ENCODE measurements around the gene MT1X. TPM values are rescaled to one million over a fixed set of nuclear protein-coding genes. Genes with fewer than 3 reads are reported as not detected.
A peak's percentile ranks its signal among the peaks of the same experiment; 100 is the strongest.

MT1X gene
- total and polyA plus RNA-seq, 7 experiments from 2014 or later: 15.0 to 157 (median 26.8) TPM

GRCh38 chr16:56649820-56650219 is 32.5 kb upstream of the MT1X start:
- Histone ChIP-seq H3K4me1 (ENCODE audit: control insufficient read depth in 2 of 2, insufficient read depth in 2 of 2, low read length in 2 of 2) (no peaks in the 10 kb centered on the region), H3K27me3 (ENCODE audit: control insufficient read depth in 2 of 2, insufficient read depth in 2 of 2, low read length in 2 of 2) (peaks cover 0 to 8% of the 10 kb centered on the region in 2 donors), H3K27ac (ENCODE audit: low read depth, low read length) (no peak overlapping the region), H3K36me3 (ENCODE audit: control insufficient read depth in 2 of 3, insufficient read depth in 3 of 3, low read length in 3 of 3) (no peaks in the 10 kb centered on the region), H3K9me3 (ENCODE audit: control insufficient read depth in 2 of 3, low read length in 3 of 3) (no peaks in the 10 kb centered on the region), H3K4me3 (ENCODE audit: low read length) (no peak overlapping the region)
- Mint-ChIP-seq H3K9me3 (no peaks in the 10 kb centered on the region), H3K4me3 (no peak overlapping the region), H3K27ac (no peak overlapping the region), H3K27me3 (peaks cover 9 to 67% (median 17%) of the 10 kb centered on the region in 5 donors), H3K36me3 (no peaks in the 10 kb centered on the region), H3K4me1 (peaks cover 0 to 3% (median 0%) of the 10 kb centered on the region in 7 donors)
- CTCF ChIA-PET: no interaction called here
- no peak for ATAC-seq
- POLR2A ChIA-PET: interaction anchor here (1.1 kb wide), 1 partner anchor 11 kb away, joined by 4 read pairs; no protein-coding TSS in a partner anchor
- no peak for DNase-seq
- intact Hi-C loops (cut with micrococcal nuclease): no loop called here

GRCh38 chr16:56651586-56651985 is 30.7 kb upstream of the MT1X start, which contains the start of gene MT1B:
Gene MT1B, plus strand, starts transcription at chr16:56651886. Its CDS starts 68 bp downstream, at chr16:56651954.
- ChIA-PET POLR2A (no interaction called here), CTCF (no interaction called here)
- Histone ChIP-seq H3K4me1 (ENCODE audit: control insufficient read depth in 2 of 2, insufficient read depth in 2 of 2, low read length in 2 of 2) (no peaks in the 10 kb centered on the region), H3K27me3 (ENCODE audit: control insufficient read depth in 2 of 2, insufficient read depth in 2 of 2, low read length in 2 of 2) (peaks cover 0 to 8% of the 10 kb centered on the region in 2 donors), H3K27ac (ENCODE audit: low read depth, low read length) (no peak within 1 kb of the TSS), H3K36me3 (ENCODE audit: control insufficient read depth in 2 of 3, insufficient read depth in 3 of 3, low read length in 3 of 3) (no peaks in the 10 kb centered on the region), H3K4me3 (ENCODE audit: low read length) (no peak within 1 kb of the TSS), H3K9me3 (ENCODE audit: control insufficient read depth in 2 of 3, low read length in 3 of 3) (no peaks in the 10 kb centered on the region)
- no peak within 1 kb of the TSS for H3K4me3 Mint-ChIP-seq
- no peak for ATAC-seq
- H3K4me1 Mint-ChIP-seq: no peaks in the 10 kb centered on the region
- no peak for DNase-seq
- intact Hi-C loops (cut with micrococcal nuclease): no loop called here
- no peaks in the 10 kb centered on the region for H3K36me3 Mint-ChIP-seq
- no peaks in the 10 kb centered on the region for H3K9me3 Mint-ChIP-seq
- peak within 1 kb of the TSS in 1 of 9 donors; percentile 25 for H3K27ac Mint-ChIP-seq
- peaks cover 9 to 53% (median 16%) of the 10 kb centered on the region in 5 donors for H3K27me3 Mint-ChIP-seq

GRCh38 chr16:56652600-56652999 is 29.7 kb upstream of the MT1X start:
- H3K9me3 ChIP-seq (ENCODE audit: control insufficient read depth in 2 of 3, low read length in 3 of 3): no peaks in the 10 kb centered on the region
- H3K27ac Mint-ChIP-seq: peak overlapping the region in 1 of 9 donors; percentile 25
- H3K4me3 ChIP-seq (ENCODE audit: low read length): no peak overlapping the region
- intact Hi-C loops (cut with micrococcal nuclease): no loop called here
- H3K4me1 Mint-ChIP-seq: peaks cover 0 to 5% (median 4%) of the 10 kb centered on the region in 7 donors
- no peaks in the 10 kb centered on the region for H3K36me3 Mint-ChIP-seq
- no peak overlapping the region for H3K27ac ChIP-seq (ENCODE audit: low read depth, low read length)
- ChIA-PET POLR2A (no interaction called here), CTCF (no interaction called here)
- no peaks in the 10 kb centered on the region for H3K9me3 Mint-ChIP-seq
- ATAC-seq: no peak
- DNase-seq: no peak
- no peaks in the 10 kb centered on the region for H3K36me3 ChIP-seq (ENCODE audit: control insufficient read depth in 2 of 3, insufficient read depth in 3 of 3, low read length in 3 of 3)
- H3K27me3 Mint-ChIP-seq: peaks cover 8 to 43% (median 12%) of the 10 kb centered on the region in 5 donors
- no peaks in the 10 kb centered on the region for H3K4me1 ChIP-seq (ENCODE audit: control insufficient read depth in 2 of 2, insufficient read depth in 2 of 2, low read length in 2 of 2)
- H3K4me3 Mint-ChIP-seq: no peak overlapping the region
- H3K27me3 ChIP-seq (ENCODE audit: control insufficient read depth in 2 of 2, insufficient read depth in 2 of 2, low read length in 2 of 2): peaks cover 0 to 8% of the 10 kb centered on the region in 2 donors

GRCh38 chr16:56653218-56653617 is 29.1 kb upstream of the MT1X start:
- CTCF ChIA-PET: no interaction called here
- peaks cover 2 to 3% of the 10 kb centered on the region in 2 donors for H3K4me1 ChIP-seq (ENCODE audit: control insufficient read depth in 2 of 2, insufficient read depth in 2 of 2, low read length in 2 of 2)
- intact Hi-C loops (cut with micrococcal nuclease): no loop called here
- Mint-ChIP-seq H3K4me3 (no peak overlapping the region), H3K4me1 (peaks cover 4 to 9% (median 8%) of the 10 kb centered on the region in 7 donors), H3K9me3 (no peaks in the 10 kb centered on the region), H3K36me3 (no peaks in the 10 kb centered on the region), H3K27ac (no peak overlapping the region), H3K27me3 (peaks cover 8 to 38% (median 12%) of the 10 kb centered on the region in 5 donors)
- POLR2A ChIA-PET: no interaction called here
- H3K9me3 ChIP-seq (ENCODE audit: control insufficient read depth in 2 of 3, low read length in 3 of 3): no peaks in the 10 kb centered on the region
- DNase-seq: no peak
- no peak overlapping the region for H3K4me3 ChIP-seq (ENCODE audit: low read length)
- H3K27ac ChIP-seq (ENCODE audit: low read depth, low read length): no peak overlapping the region
- peaks cover 0 to 8% of the 10 kb centered on the region in 2 donors for H3K27me3 ChIP-seq (ENCODE audit: control insufficient read depth in 2 of 2, insufficient read depth in 2 of 2, low read length in 2 of 2)
- ATAC-seq: no peak
- no peaks in the 10 kb centered on the region for H3K36me3 ChIP-seq (ENCODE audit: control insufficient read depth in 2 of 3, insufficient read depth in 3 of 3, low read length in 3 of 3)

- no peaks in the 10 kb centered on the region for H3K9me3 Mint-ChIP-seq
- intact Hi-C loops (cut with micrococcal nuclease): loop anchor here (1.0 to 2.0 kb wide), 5 partner anchors 14 to 48 kb away; partner anchors contain the start of gene MT1X (in 2 of the 2)
- Histone ChIP-seq H3K27me3 (ENCODE audit: control insufficient read depth in 2 of 2, insufficient read depth in 2 of 2, low read length in 2 of 2) (no peaks in the 10 kb centered on the region), H3K27ac (ENCODE audit: low read depth, low read length) (peak within 1 kb of the TSS; percentile 64), H3K4me1 (ENCODE audit: control insufficient read depth in 2 of 2, insufficient read depth in 2 of 2, low read length in 2 of 2) (peaks cover 7 to 12% of the 10 kb centered on the region in 2 donors), H3K36me3 (ENCODE audit: control insufficient read depth in 2 of 3, insufficient read depth in 3 of 3, low read length in 3 of 3) (no peaks in the 10 kb centered on the region), H3K4me3 (ENCODE audit: low read length) (peak within 1 kb of the TSS; percentile 91), H3K9me3 (ENCODE audit: control insufficient read depth in 2 of 3, low read length in 3 of 3) (no peaks in the 10 kb centered on the region)
- H3K27me3 Mint-ChIP-seq: peaks cover 0 to 21% (median 0%) of the 10 kb centered on the region in 5 donors
- ChIA-PET CTCF (interaction anchor here (0.9 kb wide), 1 partner anchor 45 kb away, joined by 3 read pairs; no protein-coding TSS in a partner anchor), POLR2A (interaction anchor here (0.8 to 3.5 kb wide), 6 partner anchors 11 to 49 kb away, joined by 3 to 19 read pairs (median 4); partner anchors contain the start of genes MT1H, MT1X and MT2A)
- peak within 1 kb of the TSS; percentile 67 to 97 (median 94) for H3K27ac Mint-ChIP-seq
- peaks cover 0 to 6% (median 0%) of the 10 kb centered on the region in 5 donors for H3K36me3 Mint-ChIP-seq
- H3K4me3 Mint-ChIP-seq: peak within 1 kb of the TSS; percentile 79 to 99 (median 94)
- DNase-seq (peak in 8 of 9 donors; percentile 35 to 66 (median 56)), ATAC-seq (peak; percentile 80)
- H3K4me1 Mint-ChIP-seq: peaks cover 14 to 46% (median 27%) of the 10 kb centered on the region in 7 donors
These were observed 24.5 kb upstream of the MT1X start, which contains the start of gene MT1F for GRCh38 chr16:56657555-56658326. Gene MT1F, plus strand, starts transcription at chr16:56657959. Its CDS starts 100 bp downstream, at chr16:56658059.

GRCh38 chr16:56658327-56658875 is 23.9 kb upstream of the MT1X start:
- Mint-ChIP-seq H3K27ac (peak overlapping the region; percentile 67 to 97 (median 93)), H3K9me3 (no peaks in the 10 kb centered on the region), H3K4me1 (peaks cover 18 to 50% (median 30%) of the 10 kb centered on the region in 7 donors), H3K36me3 (peaks cover 0 to 6% (median 0%) of the 10 kb centered on the region in 5 donors), H3K27me3 (peaks cover 0 to 18% (median 2%) of the 10 kb centered on the region in 5 donors), H3K4me3 (peak overlapping the region; percentile 79 to 99 (median 94))
- H3K4me1 ChIP-seq (ENCODE audit: control insufficient read depth in 2 of 2, insufficient read depth in 2 of 2, low read length in 2 of 2): peaks cover 7 to 12% of the 10 kb centered on the region in 2 donors
- no peak for ATAC-seq
- no peaks in the 10 kb centered on the region for H3K36me3 ChIP-seq (ENCODE audit: control insufficient read depth in 2 of 3, insufficient read depth in 3 of 3, low read length in 3 of 3)
- POLR2A ChIA-PET: interaction anchor here (1.1 to 3.5 kb wide), 3 partner anchors 18 to 50 kb away, joined by 3 to 19 read pairs (median 5); partner anchors contain the start of genes MT1X and MT2A
- no peaks in the 10 kb centered on the region for H3K9me3 ChIP-seq (ENCODE audit: control insufficient read depth in 2 of 3, low read length in 3 of 3)
- DNase-seq: no peak
- intact Hi-C loops (cut with micrococcal nuclease): no loop called here
- H3K27ac ChIP-seq (ENCODE audit: low read depth, low read length): peak overlapping the region; percentile 64
- no peaks in the 10 kb centered on the region for H3K27me3 ChIP-seq (ENCODE audit: control insufficient read depth in 2 of 2, insufficient read depth in 2 of 2, low read length in 2 of 2)
- peak overlapping the region; percentile 91 for H3K4me3 ChIP-seq (ENCODE audit: low read length)
- CTCF ChIA-PET: no interaction called here
